Measurements from ENCODE around the gene KEAP1.

KEAP1 gene

GRCh38 chr19:10439588-10439987 is 63.6 kb downstream of the KEAP1 start:
- DNase-seq = no peak

Data from hematopoietic multipotent progenitor cell treated with erythropoietin and hydrocortisone succinate and interleukin-3 and kit ligand, for 6 days (in vitro differentiated cells).